GM18951 (cell line): Measurements from ENCODE around the gene RNF217.
"Not testable (repeated sequence)": the region's sequence is repeated elsewhere in the genome, so short reads cannot be mapped to it uniquely, and the experiment has no call there.

Experiments used
- POLR2A ChIP-seq: IDR thresholded peaks from 4 replicates; pipeline ENCODE4 v1.6.1; 2011; ENCODE audit warnings: mild to moderate bottlenecking; ENCODE audit not compliant: insufficient read length, insufficient read depth; ENCODE audit errors: extremely low read depth
- in situ Hi-C: fragments of 300-500 bp; cut with MboI; formaldehyde crosslinking; loops from one replicate; pipeline ENCODE4 v1.12.0; 2022; ENCODE audit warnings: low sequenced_read_pairs, mixed read lengths, inconsistent platforms; ENCODE audit not compliant: unreplicated experiment

The RNF217 gene

GRCh38 chr6:125057392-125058246 lies 95.4 kb downstream of the RNF217 start:
- TF ChIP-seq POLR2A = no peak
- in situ Hi-C loops = no loop called here

- no peak for TF ChIP-seq POLR2A
- in situ Hi-C loops = no loop called here
Observed at GRCh38 chr6:125058546-125058945, 96.3 kb downstream of the RNF217 start.

GRCh38 chr6:125063307-125063706 lies 101.1 kb downstream of the RNF217 start:
- in situ Hi-C loops = no loop called here
- no peak for TF ChIP-seq POLR2A

GRCh38 chr6:125066140-125066539 lies 103.9 kb downstream of the RNF217 start:
- no peak for TF ChIP-seq POLR2A

DNA sequence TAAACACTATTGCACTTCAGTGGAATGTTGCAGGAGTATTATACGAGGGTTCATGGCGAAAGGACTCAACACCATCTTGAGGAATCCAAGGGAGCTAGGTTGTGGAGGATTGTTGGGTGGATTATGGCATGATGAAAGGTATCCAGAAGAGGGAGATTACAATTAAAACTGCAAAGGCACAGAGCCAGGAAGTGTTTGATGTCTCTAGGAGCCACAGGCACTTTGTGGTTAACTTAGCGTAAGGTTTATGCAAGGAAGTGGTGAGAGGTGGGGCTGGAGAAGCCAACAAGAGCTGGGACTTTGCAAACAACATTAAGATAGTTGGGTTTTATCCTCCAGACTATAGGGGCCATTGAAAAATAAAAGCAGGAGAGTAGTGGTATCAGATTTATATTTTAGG lies 104.7 kb downstream of the RNF217 start:
- in situ Hi-C loops = no loop called here
- TF ChIP-seq POLR2A = no peak

More at GRCh38 chr6:125066140-125066539, 103.9 kb downstream of the RNF217 start:
- in situ Hi-C loops = no loop called here

DNA sequence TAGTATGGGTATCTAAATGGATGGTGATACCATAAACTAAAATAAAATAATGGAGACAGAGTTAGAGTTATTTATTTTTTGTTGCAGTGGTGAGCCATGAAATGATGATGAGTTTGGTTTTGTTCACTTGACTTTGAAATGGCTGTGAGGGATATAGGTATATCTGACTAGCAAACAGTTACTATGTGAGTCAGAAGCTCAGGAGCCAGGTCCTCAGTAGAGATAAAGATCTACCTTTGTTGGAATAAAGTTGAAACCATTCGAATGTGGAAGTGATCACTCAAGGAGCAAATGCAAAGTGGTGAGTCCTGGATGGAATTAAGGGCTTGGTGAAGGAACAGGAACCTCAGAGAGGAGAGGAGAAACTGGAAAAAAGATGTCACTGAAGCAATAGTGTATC lies 105.3 kb downstream of the RNF217 start:
- in situ Hi-C loops = no loop called here
- no peak for TF ChIP-seq POLR2A

DNA sequence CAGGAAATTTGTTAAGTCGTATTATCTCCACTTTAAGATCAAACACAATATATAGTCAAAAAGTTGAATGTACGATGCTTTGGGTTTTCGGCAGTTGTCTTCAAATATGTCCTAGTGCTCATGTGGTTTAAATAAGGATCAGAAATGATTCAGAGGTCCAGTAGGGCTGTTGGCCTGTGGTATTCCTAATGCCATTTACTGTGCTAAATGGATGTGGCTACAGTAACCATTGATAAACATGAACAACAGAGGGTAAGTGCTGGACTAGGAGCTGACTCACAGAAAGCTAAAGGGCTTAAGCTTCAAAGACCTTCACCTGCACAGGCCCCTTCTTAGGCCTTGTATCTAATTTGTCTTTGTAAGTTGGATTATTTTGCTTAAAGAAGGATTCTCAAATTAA lies 110.8 kb downstream of the RNF217 start:
- TF ChIP-seq POLR2A = no peak
- in situ Hi-C loops = no loop called here

DNA sequence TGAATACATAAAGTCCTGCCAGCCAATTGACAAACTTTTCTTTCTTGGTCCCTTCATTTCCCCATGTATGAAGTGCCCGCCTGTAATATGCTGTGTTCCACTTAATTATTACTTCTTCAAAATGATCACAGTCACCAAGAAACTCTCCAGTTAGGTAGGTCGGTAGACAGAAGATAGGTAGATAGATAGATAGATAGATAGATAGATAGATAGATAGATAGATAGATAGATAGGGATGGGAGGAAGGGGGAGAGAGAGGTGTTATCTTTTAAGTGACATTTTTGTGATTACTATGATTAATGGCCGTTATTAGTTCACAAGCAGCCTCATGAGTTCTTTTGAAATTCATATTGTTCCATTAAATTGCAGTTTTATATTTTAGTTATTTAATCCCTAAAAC lies 111.9 kb downstream of the RNF217 start:
- in situ Hi-C loops = no loop called here
- no peak for TF ChIP-seq POLR2A

GRCh38 chr6:125075073-125075472 lies 112.8 kb downstream of the RNF217 start:
- in situ Hi-C loops = not testable (repeated sequence)

DNA sequence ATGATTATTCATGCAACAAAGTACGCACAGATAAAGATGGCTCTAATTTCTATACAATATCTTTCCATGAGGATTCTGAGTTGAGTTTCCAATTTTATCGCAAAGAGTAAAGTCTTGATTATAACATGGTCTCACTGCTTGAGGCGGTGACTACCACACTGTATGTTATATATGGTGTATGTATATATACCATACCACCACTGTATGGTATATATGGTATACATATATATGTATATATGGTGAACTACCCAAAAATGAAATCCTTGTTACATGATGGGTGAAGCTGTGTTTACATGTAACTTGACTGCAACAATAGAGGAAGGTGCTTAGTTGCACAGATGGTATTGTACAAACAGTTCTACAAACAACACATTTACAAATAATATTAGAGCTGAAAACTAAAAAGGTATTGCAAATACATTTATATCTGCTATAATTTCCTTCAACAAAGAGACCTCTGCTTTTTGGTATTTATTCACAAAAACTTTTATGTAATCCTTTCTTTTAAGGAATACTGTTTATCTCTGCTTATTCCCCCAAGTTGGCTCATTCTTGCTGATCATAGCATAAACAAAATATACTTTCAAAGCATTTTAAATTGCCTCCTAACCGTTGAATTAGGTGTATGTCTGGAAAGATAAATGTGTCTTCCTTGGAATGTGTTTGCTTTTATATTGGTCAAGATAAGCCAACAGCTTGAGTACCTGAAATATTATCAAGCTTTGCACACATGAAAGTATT lies 113.7 kb downstream of the RNF217 start:
- TF ChIP-seq POLR2A = no peak
- in situ Hi-C loops = no loop called here

DNA sequence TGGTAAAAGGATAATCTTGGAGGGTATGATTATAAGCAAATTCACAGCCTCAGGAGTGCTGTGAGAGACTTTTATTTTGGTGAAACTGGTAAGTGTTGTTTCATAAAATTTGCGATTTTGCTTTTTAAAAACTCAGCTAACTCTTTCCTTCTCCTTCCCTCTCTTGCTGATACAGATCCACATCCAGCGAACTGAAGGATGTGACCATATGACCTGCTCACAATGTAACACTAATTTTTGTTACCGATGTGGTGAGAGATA lies 114.2 kb downstream of the RNF217 start:
- no peak for TF ChIP-seq POLR2A
- in situ Hi-C loops = no loop called here

DNA sequence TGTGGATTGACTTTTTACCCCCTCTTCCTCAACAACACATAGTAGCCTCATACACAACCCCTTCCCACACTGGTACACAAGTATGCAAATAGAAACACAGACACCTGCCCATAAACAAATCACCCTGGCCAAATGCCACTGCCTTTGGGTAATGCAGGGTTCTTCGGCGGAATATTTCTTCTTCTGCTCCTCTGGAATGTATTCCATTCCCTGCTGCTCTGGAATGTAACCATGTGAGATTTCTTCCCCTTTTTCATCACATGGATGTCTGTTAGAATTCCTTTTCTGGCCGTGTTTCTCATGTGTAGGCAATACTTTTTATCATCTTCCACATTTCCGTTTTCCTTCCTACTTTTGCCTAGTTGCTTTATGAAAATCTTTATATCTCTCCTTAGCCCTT lies 115.2 kb downstream of the RNF217 start:
- TF ChIP-seq POLR2A = no peak
- in situ Hi-C loops = no loop called here

DNA sequence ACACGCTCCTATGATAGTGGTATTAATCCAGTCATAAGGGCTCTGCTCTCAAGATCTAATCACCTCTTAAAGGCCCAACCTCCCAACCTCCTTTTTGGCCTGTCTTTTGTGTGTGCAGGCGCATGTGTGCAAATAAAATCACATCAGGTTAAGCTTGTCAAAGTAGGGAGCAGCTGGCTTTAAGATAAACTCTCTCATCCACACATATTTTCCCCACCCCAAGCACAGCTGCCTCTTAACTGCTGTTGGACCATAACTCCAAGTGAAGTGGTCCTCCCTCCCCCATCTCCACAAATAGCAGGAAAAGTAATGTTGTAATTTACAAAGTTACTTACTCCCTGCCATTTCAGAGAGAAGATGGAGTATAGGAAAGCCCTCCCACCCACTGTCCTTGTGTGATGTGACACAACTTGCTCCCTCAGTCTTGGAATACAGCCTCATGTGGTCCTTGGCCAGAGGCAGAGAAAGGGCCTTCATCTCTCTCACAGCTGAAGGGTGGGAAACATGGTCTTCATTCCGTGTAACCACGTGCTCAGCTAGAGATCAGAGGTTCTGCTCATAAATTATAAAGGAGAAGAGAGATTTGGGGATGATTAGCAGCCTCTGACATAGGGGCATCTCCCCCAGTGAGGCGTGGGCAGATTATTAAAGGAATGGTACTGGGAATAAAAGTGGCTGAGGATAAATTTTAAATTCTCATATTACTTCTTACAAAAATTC lies 116.5 kb downstream of the RNF217 start:
- TF ChIP-seq POLR2A = no peak
- in situ Hi-C loops = no loop called here
